BE2C (cell line): ENCODE results near the gene POLDIP2.
A peak's percentile ranks its signal among the peaks of the same experiment; 100 is the strongest.

ENCODE experiments used
- DNase-seq: peaks from one replicate; pipeline ENCODE4 v3.0.0-alpha.2; 2020
- H3K27me3 ChIP-seq: fragments of 250-450 bp; sonication (Bioruptor Pico); 2 replicates; pipeline ENCODE4 v1.5.1; 2020; ENCODE audit warnings: mild to moderate bottlenecking
- H3K36me3 ChIP-seq: fragments of 250-450 bp; sonication (Bioruptor Pico); 2 replicates; pipeline ENCODE4 v1.5.1; 2020; ENCODE audit warnings: mild to moderate bottlenecking
- H3K4me1 ChIP-seq: fragments of 250-450 bp; sonication (Bioruptor Pico); 2 replicates; pipeline ENCODE4 v1.5.1; 2020
- H3K4me3 ChIP-seq: 2 replicates; pipeline ENCODE4 v1.5.1; 2011; ENCODE audit warnings: low read depth, low read length
- H3K9me3 ChIP-seq: fragments of 250-450 bp; sonication (Bioruptor Pico); 2 replicates; pipeline ENCODE4 v1.5.1; 2020
- CTCF ChIP-seq: IDR thresholded peaks from 2 replicates; pipeline ENCODE4 v1.5.1; 2012; ENCODE audit warnings: mild to moderate bottlenecking, low read depth, low read length

POLDIP2 gene

GRCh38 chr17:28334171-28334570 lies 23.2 kb downstream of the POLDIP2 start:
- no peak for DNase-seq
- Histone ChIP-seq H3K4me1 (no peaks in the 10 kb centered on the region), H3K4me3 (peak overlapping the region; percentile 82), H3K36me3 (no peaks in the 10 kb centered on the region; the same call in 1 of the 2 replicates), H3K27me3 (no peaks in the 10 kb centered on the region), H3K9me3 (no peaks in the 10 kb centered on the region)
- no peak for TF ChIP-seq CTCF

GRCh38 chr17:28333083-28333746 lies 24.1 kb downstream of the POLDIP2 start:
- Histone ChIP-seq H3K4me1 (no peaks in the 10 kb centered on the region), H3K9me3 (no peaks in the 10 kb centered on the region), H3K36me3 (peaks cover 2% of the 10 kb centered on the region), H3K4me3 (no peak overlapping the region), H3K27me3 (no peaks in the 10 kb centered on the region)
- DNase-seq, result no peak
- no peak for TF ChIP-seq CTCF

- Histone ChIP-seq H3K4me1 (no peaks in the 10 kb centered on the region), H3K9me3 (no peaks in the 10 kb centered on the region), H3K4me3 (no peak overlapping the region), H3K36me3 (peaks cover 11% of the 10 kb centered on the region), H3K27me3 (no peaks in the 10 kb centered on the region)
- no peak for DNase-seq
- no peak for TF ChIP-seq CTCF
Observed at GRCh38 chr17:28331891-28332420, 25.4 kb downstream of the POLDIP2 start.

- no peak for TF ChIP-seq CTCF
- Histone ChIP-seq H3K9me3 (no peaks in the 10 kb centered on the region), H3K27me3 (no peaks in the 10 kb centered on the region), H3K4me1 (no peaks in the 10 kb centered on the region), H3K36me3 (peaks cover 11% of the 10 kb centered on the region), H3K4me3 (no peak overlapping the region)
- DNase-seq, result no peak
Observed at GRCh38 chr17:28330671-28331070, 26.7 kb downstream of the POLDIP2 start.

- no peak for TF ChIP-seq CTCF
- Histone ChIP-seq H3K9me3 (no peaks in the 10 kb centered on the region), H3K36me3 (peaks cover 11% of the 10 kb centered on the region), H3K4me1 (no peaks in the 10 kb centered on the region), H3K27me3 (no peaks in the 10 kb centered on the region), H3K4me3 (no peak overlapping the region)
- no peak for DNase-seq
Observed at GRCh38 chr17:28328325-28328724, 29.0 kb downstream of the POLDIP2 start.

- no peak for DNase-seq
- H3K4me1 ChIP-seq, result no peaks in the 10 kb centered on the region
- H3K36me3 ChIP-seq, result peaks cover 11% of the 10 kb centered on the region
- no peaks in the 10 kb centered on the region for H3K9me3 ChIP-seq
- no peak for TF ChIP-seq CTCF
- no peaks in the 10 kb centered on the region for H3K27me3 ChIP-seq
- H3K4me3 ChIP-seq, result no peak overlapping the region
Observed at GRCh38 chr17:28327709-28328108, 29.6 kb downstream of the POLDIP2 start.
